ENCODE data around the gene ERICH6B.

The ERICH6B gene

DNA sequence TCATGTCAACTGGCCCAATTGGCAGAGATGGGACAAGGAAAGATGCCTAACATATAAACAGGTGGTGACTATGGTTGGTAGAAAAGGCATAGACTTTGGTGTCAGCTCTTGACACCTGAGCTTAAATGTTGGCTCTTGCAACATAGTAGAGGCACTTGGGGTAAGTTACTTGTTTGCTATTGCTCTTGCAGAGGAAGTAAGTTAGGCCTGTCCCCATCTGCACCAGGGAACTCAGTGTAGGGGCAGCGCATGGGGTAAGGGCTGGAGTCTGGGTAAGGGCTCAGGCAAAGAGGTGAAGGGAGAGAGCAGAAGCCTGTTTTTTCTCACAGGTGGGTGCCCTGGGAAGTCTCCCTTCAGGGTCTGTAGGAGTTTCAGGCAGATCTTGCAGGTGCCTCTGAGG is 27.6 kb downstream of the ERICH6B start:
- Histone ChIP-seq H3K27ac (ENCODE audit: low read depth, low read length) (no peak overlapping the region), H3K36me3 (ENCODE audit: low read length) (no peaks in the 10 kb centered on the region), H3K4me3 (ENCODE audit: insufficient read depth, low read length, poor library complexity, severe bottlenecking) (no peak overlapping the region), H2AFZ (ENCODE audit: low read depth, low read length, severe bottlenecking) (no peak overlapping the region), H3K9me2 (replicated peaks; ENCODE audit: insufficient read depth, low read length) (no peaks in the 10 kb centered on the region), H3K79me2 (ENCODE audit: insufficient read depth, low read length) (no peaks in the 10 kb centered on the region), H3K27me3 (ENCODE audit: low read length) (no peaks in the 10 kb centered on the region), H3F3A (ENCODE audit: insufficient read depth) (no peaks in the 10 kb centered on the region), H3K9me3 (ENCODE audit: insufficient read depth, low read length) (no peaks in the 10 kb centered on the region), H3K9ac (ENCODE audit: low read length) (no peak overlapping the region), H3K4me2 (ENCODE audit: low read depth, low read length, poor library complexity, severe bottlenecking) (no peak overlapping the region), H4K20me1 (ENCODE audit: low read depth, low read length) (no peaks in the 10 kb centered on the region)
- TF ChIP-seq, protein P1, sequence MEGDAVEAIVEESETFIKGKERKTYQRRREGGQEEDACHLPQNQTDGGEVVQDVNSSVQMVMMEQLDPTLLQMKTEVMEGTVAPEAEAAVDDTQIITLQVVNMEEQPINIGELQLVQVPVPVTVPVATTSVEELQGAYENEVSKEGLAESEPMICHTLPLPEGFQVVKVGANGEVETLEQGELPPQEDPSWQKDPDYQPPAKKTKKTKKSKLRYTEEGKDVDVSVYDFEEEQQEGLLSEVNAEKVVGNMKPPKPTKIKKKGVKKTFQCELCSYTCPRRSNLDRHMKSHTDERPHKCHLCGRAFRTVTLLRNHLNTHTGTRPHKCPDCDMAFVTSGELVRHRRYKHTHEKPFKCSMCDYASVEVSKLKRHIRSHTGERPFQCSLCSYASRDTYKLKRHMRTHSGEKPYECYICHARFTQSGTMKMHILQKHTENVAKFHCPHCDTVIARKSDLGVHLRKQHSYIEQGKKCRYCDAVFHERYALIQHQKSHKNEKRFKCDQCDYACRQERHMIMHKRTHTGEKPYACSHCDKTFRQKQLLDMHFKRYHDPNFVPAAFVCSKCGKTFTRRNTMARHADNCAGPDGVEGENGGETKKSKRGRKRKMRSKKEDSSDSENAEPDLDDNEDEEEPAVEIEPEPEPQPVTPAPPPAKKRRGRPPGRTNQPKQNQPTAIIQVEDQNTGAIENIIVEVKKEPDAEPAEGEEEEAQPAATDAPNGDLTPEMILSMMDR (IDR thresholded peaks at IDR 0.05; ENCODE audit: insufficient read depth, low read length, poor library complexity, severe bottlenecking): no peak
- TF ChIP-seq EZH2phosphoT487 (conservative IDR thresholded peaks at IDR 0.05; ENCODE audit: low read length): no peak

GRCh38 chr13:45584816-45585215 is 30.7 kb downstream of the ERICH6B start:
- Histone ChIP-seq H3K79me2 (ENCODE audit: insufficient read depth, low read length) (no peaks in the 10 kb centered on the region), H3K27me3 (ENCODE audit: low read length) (no peaks in the 10 kb centered on the region), H3K36me3 (ENCODE audit: low read length) (no peaks in the 10 kb centered on the region), H3F3A (ENCODE audit: insufficient read depth) (no peaks in the 10 kb centered on the region), H2AFZ (ENCODE audit: low read depth, low read length, severe bottlenecking) (no peak overlapping the region), H3K27ac (ENCODE audit: low read depth, low read length) (no peak overlapping the region), H3K9ac (ENCODE audit: low read length) (no peak overlapping the region), H3K9me3 (ENCODE audit: insufficient read depth, low read length) (no peaks in the 10 kb centered on the region), H3K4me3 (ENCODE audit: insufficient read depth, low read length, poor library complexity, severe bottlenecking) (no peak overlapping the region), H4K20me1 (ENCODE audit: low read depth, low read length) (no peaks in the 10 kb centered on the region), H3K9me2 (replicated peaks; ENCODE audit: insufficient read depth, low read length) (no peaks in the 10 kb centered on the region), H3K4me2 (ENCODE audit: low read depth, low read length, poor library complexity, severe bottlenecking) (no peak overlapping the region)
- TF ChIP-seq EZH2phosphoT487 (conservative IDR thresholded peaks at IDR 0.05; ENCODE audit: low read length): no peak
- TF ChIP-seq, protein P1 (IDR thresholded peaks at IDR 0.05; ENCODE audit: insufficient read depth, low read length, poor library complexity, severe bottlenecking): no peak

DNA sequence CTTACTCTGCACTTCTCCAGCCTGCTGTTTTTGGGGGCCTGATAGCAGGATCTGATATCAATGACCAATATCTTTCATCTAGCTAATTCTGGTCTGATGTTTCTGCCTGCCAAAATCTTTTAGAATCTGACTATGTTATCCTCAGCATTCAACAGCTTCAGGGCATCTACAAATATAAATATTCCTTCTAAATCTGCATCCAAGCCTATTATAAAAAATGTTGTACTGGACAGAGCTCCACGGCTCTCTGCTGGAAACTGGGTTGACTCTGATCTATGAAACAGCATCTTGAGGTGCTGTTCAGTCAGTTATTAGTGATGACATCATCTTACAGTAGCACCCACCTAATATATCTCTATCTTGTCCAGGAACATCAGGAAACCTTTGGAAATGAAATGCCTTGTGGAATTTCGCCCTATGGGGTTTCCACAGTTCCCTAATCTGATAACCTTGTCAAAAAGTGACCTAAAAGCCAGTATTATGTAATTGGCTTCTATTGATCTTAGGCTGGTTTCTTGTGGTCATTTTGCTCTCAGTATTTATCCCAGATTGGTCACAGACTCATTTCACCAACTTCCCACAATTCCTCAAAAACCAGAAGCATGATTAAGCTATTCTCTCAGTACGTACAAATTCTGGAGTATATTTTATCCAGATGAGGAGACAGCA is 33.0 kb downstream of the ERICH6B start:
- Histone ChIP-seq H3K27me3 (ENCODE audit: low read length) (no peaks in the 10 kb centered on the region), H3K4me2 (ENCODE audit: low read depth, low read length, poor library complexity, severe bottlenecking) (no peak overlapping the region), H4K20me1 (ENCODE audit: low read depth, low read length) (no peaks in the 10 kb centered on the region), H3K79me2 (ENCODE audit: insufficient read depth, low read length) (no peaks in the 10 kb centered on the region), H3K9ac (ENCODE audit: low read length) (no peak overlapping the region), H2AFZ (ENCODE audit: low read depth, low read length, severe bottlenecking) (no peak overlapping the region), H3K9me2 (replicated peaks; ENCODE audit: insufficient read depth, low read length) (no peaks in the 10 kb centered on the region), H3F3A (ENCODE audit: insufficient read depth) (no peaks in the 10 kb centered on the region), H3K36me3 (ENCODE audit: low read length) (no peaks in the 10 kb centered on the region), H3K4me3 (ENCODE audit: insufficient read depth, low read length, poor library complexity, severe bottlenecking) (no peak overlapping the region), H3K9me3 (ENCODE audit: insufficient read depth, low read length) (no peaks in the 10 kb centered on the region), H3K27ac (ENCODE audit: low read depth, low read length) (no peak overlapping the region)
- TF ChIP-seq EZH2phosphoT487 (conservative IDR thresholded peaks at IDR 0.05; ENCODE audit: low read length): no peak
- TF ChIP-seq, protein P1 (IDR thresholded peaks at IDR 0.05; ENCODE audit: insufficient read depth, low read length, poor library complexity, severe bottlenecking): no peak

Measured in SU-DHL-6 (cell line).